DMS53 treated with DMSO at 0.1 percent for 48 hours (cell line): ENCODE results near the gene PTPN5.

Experiments
- DNase-seq: peaks from one replicate; lab custom pipeline; 2025; ENCODE audit not compliant: unreplicated experiment; lab: John Stamatoyannopoulos, UW

The PTPN5 gene

DNA sequence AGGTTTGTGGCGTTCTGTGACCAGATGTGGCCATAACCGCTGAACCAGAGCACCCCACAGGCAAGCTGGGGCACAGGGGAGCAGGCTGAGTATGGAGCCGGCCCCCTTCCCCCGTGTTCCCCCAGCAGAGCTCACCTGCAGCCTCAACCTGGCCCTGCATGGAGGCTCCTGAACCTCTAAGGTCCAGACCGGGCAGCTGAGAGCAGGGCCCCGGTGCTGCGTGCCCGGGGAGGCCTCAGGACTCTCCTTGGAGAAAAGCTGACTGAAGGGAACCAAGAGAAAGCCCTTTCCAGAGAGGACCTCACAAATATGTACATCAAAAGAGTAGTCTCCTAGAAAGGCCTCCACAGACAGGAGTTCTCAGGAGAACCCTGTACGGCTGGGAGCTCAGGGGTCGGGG, 48.2 kb downstream of the PTPN5 start:
- DNase-seq, result no peak

DNA sequence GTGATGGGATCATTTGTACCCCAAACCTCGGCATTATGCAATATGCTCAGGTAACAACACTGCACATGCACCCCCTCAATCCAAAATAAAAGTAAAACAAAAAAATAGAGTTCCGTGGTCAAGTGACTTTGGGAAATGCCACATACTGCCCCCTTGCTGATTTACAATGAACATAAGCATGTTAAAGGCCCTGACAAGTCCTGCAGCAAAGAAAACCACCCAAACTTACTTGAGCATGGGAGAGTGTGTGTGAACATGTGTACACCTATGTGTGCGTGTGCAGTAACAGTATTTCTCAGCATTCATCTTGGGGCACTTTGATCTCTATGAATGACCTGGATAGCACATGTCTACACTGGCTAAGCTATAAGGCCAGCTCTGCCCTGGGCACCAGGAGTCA, 49.8 kb downstream of the PTPN5 start:
- DNase-seq, result no peak

DNA sequence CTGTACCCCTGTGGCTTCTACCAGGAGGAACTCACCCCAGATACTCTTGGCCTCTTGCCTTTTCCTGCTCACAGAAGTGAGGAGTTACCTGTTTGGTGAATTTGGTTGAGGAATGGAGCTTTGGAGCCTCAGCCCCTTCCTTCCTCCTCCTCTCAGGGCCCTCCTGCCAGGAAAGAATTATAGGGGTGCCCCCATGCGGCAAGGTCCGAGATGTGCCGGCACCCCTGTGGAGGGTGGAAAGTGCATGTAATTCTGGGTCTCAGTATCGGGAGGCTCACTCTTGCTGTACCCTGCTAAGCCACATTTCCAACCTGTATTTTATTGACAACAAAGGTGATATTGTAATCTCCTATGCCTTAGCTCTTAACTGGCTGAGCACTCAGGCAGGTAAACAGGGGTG, 51.9 kb downstream of the PTPN5 start:
- no peak for DNase-seq

DNA sequence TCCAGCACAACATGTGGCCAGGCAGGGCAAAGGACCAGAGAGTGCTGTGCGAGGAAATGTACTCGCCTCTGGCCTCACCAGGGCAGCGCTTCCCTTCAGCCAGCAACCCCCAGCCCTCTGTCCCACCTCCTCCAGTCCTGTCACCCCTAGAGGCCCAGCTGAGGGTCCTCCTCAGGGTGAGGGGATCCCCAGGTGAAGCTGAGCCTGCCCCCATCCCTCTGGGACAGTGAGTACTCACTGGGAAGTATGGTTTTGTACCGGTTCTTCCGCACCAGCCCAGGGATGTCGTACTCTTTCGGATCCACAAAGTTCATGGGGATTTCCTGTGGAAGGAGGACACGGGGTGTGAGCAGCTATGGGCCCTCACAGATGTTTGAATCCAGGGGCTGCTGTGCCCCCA, 54.0 kb downstream of the PTPN5 start:
- DNase-seq, result no peak

DNA sequence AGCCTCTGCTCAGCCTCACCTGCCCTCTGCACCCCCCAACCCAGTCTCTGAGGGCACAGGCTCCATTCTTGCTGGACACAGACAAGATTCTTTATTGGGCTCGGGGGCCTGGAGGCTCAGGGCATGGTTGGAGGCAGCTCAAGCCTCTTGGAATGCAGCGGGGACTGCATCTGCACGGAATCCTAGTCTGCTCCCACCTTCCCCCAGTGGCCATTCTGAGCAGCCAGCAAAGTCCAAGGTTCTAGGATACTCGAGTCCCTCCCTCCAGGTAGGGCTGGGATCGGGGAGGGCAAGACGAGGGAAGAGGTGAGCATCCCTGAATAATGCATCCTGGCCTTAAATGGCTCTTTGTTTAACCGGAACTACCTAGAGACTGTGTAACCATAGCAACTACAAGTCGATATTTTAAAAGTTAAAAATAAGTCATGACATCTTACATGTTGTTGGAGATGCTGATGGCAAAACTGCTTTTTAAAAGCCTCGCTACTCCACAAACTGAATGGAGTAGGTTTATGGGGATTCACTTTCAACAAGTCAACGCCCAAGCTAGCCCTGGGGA, 54.9 kb downstream of the PTPN5 start:
- no peak for DNase-seq

DNA sequence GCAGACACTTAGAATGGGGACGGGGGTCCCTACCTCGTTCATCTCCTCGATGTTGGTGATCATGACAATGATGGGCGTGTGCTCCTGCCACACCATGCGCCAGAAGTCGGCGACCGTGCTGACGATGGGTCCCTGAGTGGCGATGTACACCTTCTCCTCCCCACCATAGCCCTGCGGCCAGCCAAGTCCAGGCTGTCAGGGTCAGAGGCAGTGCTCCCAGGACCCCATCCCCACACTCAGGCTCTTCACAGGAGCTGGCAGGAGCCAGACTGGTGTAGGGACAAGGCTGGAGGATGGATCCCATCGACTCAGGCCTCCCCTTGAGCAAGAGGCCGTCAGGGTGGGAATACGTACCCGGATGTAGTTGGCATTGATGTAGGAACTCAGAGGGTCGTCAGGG, 58.4 kb downstream of the PTPN5 start:
- DNase-seq, result no peak

DNA sequence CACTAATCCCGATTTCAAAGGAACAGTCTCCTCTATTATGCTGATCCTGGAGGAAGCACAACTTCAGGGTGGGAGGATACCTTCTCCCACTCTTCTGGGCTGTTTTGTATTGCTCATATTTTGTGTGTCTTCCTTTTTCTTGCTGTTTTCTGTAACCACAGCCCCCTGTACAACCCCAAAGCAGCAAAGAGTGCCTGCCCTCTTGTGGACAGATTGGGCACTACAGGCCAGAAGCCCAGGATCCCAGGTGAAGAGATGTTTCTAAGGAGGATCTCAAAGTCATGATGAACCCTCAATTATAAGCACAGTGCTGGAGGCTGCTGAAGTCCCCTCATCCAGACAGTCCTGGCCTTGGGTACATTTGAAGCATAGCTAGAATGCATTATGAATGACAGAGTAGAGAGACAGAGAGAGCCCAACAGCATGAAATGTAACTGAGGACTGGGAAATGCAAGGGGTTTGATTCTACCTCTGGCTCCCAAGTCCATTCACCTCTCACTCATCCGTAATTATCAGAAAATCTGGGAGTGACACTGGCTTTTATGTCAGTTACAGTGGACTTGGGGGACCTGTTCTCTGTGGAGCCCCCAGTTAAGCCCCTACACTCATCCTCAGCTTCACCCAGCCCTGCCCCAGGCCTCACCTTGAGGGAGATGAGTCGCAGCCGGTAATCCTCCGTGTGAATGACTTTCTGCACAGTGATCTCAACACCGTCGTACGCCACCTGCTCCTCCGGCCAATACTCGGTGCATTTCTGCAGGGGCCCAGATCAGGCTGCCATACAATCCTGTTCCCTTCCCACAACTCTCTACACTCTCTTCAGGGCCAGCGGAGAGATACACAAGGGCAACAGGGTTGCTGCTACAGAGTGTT, 59.4 kb downstream of the PTPN5 start:
- DNase-seq, result peak; percentile 55

DNA sequence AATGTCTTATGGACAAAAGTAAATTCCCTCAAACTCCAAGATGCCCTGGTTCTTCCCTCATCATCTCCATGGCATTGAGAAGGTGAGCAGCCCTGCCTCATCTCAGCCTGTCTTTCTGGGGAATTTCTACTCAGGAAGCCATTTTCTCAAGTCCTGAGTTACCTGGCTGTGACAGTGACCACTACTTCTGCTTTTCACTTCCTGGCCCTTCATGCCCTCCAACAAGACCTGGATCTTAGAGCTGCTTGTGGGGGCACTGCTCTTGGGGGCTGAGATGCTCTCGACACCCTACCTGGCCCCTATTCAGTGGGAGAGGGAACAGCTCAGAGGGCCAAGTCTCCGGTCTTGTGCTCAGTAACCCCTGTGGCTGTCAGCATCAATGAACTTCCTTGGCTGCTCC, 60.2 kb downstream of the PTPN5 start:
- no peak for DNase-seq

DNA sequence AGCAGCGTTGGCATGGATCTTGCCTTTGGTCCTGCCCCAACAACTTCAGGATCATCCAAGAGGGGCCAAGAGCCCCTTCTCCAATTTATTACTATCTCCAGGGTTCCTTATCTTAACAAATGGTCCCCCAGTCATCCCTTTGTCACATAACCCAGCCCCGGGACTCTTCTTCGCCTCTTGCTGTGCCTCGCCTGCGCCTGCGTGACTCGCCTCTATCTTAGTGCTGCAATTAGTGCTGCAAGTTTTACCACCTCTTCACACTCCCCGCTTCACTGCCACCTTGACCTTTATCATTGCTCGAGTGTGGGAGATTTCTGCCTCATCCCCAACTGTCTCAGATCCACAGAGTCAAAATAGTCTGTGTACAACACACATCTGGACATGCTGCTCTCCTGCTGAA, 61.6 kb downstream of the PTPN5 start:
- no peak for DNase-seq

DNA sequence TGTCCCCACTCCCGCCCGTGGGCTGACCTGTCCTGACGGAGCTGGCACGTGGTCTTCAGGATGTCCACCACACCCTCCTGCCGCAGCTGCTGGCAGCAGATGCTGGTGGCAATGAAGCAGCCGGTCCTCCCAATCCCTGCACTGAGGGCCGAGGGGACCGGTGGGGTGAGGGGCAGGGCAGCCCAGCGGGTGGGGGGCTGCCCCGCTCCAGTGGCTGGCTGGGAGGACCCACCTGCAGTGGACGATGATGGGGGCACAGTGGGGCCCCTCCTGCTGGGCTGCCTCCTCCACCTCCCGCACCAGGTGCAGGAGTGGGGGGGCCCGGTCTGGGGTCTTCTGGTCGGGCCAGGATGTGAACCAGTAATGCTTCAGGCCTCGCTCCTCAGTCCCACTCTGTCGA, 62.2 kb downstream of the PTPN5 start:
- DNase-seq, result no peak

DNA sequence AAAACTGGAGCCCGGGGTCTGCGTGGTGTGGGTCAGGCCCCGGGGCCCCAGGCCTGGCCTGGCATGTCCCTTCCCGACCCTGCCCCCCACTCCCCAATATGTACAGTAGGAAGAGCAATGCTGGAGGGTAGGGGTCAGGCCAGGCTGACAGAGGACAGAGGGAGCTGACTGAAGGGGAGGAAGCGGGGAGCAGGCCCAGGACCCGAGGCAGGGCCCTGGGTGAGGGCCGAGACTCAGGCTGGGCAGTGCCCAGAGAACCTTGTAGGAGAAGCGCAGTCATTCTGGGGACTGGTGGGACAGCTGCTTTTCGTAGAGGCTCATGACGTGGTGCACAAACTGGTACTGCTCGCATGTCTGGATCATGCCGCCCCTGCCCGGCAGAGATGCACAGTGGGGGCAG, 62.9 kb downstream of the PTPN5 start:
- DNase-seq, result no peak

DNA sequence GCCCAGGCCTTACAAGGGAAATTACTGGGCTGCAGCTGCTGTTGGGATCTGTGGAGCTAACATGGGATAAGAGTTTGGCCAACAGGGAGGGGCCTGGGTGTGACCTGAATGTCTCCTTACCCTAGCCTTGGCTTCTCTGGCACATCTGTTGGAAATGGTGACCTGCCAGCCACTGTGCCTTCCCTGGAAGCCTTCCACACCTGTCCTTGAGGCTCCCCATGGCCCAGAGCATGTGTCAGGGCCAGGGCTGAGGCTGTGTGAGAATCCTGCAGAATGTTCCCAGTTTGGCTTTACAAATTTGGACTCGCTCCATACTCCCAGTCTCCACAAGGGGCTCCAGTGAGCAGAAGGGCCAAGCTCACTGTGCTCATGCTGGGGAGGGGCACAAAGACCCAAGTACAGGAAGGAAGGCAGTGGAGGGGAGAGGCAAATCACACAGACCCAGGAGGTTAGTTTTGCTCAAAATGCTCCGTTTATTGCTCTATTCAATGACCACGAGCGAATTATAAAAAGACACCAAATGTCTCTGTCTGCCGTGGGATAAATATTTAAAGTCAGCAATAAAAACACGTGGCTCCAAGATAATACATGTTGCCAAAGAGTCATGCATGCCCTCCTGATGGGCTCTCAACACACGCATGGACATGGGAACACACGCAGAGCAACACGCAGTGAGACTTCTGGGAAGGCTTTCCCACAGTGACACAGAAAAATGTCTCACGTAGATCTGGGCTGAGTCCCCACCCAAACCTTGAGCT, 63.9 kb downstream of the PTPN5 start:
- DNase-seq, result peak; percentile 29

DNA sequence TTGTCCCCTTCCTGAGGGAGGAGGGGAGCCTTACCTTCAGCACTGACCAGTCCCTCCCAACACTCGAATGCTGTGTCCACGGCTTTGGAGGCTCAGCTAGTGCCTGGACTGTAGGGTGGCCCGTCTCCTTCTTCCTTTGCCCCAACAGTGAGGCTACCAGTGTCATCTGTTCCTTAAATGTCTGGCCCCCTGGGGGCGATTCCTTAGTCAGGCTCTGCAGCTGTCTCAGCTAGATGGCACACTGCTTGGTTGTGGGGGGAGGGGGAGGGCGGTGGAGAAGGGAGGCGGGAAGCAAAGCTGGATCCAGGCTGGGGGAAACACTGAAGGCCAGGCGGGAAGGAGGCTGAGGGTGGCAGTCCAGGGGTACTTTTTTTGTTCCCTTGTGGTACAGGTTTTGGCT, 65.6 kb downstream of the PTPN5 start, which contains the start of gene IGSF22:
Gene IGSF22 (minus strand): TSS at position 149 of the 400 bp plus-strand sequence. CDS start 1,952 bp downstream, outside the sequence.
- DNase-seq, result no peak

DNA sequence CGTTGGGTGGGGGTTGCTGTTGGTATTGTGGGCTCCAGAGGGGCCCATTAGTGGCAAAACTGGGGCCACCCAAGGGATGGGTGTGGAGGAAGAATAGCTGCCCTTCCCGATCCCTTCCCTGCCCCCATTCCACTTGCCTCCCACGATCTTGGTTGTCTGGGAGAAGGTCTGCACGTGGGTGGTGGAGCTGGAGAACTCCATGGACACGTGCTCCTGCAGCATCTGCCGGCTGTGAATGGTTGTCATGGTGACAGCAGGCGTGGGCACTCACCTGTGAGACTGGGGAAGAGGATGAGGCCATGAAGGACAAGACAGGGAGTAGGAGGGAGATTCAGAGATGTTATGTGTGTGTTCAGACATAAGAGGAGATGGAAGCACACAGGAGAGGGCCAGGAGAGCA, 67.6 kb downstream of the PTPN5 start:
- peak; percentile 77 for DNase-seq

DNA sequence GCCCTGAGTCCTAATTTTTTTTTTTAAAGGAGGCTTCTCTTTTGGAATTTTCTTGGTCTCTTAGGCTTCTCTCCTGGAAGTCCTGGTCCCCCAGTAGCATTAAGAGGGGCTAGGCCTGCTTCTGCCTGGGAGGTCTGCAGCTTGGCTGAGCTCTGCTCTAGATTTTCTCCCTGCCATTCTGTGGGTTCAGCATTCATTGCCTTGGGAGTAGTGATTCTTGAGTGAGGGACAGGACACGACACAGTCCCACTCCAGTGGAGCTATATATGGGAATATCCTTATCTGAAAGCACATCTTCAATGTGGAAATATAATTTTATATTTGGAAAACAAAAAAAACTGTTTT, 69.3 kb downstream of the PTPN5 start:
- DNase-seq, result no peak

DNA sequence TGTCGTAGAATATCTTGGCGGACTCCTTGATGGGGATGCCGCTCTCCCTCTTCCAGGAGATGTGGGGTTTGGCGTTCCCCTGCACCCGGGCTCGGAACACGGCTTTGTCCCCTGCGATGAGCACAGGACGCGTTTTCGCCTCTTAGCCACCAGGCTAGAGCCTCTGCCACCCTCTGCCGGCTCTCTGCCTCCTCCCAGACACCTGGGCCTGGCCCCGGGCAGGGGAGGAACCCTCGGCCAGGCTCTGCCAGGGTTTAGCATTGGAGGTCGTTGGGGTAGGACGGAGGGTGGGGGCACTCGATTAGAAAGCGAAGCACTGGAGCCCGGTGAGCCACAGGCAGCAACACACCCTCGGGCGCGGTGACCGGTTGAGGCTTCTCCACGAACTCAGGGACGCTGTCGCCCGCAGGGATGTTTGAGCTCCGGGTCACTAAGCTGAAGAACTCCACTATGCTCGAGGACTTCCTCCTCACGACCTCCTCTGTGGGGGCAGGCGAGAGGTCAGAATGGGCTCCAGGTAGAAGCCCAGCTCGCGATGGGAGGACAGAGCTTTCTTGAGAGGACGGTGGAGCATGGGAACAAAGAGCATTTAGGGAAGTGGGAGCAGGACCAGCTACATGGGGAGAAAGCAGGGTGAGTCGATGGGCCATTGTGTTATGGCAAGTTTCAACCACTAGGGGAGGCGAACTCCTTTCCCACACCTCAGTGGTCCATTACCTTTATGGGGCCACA, 69.9 kb downstream of the PTPN5 start:
- peak; percentile 71 for DNase-seq

DNA sequence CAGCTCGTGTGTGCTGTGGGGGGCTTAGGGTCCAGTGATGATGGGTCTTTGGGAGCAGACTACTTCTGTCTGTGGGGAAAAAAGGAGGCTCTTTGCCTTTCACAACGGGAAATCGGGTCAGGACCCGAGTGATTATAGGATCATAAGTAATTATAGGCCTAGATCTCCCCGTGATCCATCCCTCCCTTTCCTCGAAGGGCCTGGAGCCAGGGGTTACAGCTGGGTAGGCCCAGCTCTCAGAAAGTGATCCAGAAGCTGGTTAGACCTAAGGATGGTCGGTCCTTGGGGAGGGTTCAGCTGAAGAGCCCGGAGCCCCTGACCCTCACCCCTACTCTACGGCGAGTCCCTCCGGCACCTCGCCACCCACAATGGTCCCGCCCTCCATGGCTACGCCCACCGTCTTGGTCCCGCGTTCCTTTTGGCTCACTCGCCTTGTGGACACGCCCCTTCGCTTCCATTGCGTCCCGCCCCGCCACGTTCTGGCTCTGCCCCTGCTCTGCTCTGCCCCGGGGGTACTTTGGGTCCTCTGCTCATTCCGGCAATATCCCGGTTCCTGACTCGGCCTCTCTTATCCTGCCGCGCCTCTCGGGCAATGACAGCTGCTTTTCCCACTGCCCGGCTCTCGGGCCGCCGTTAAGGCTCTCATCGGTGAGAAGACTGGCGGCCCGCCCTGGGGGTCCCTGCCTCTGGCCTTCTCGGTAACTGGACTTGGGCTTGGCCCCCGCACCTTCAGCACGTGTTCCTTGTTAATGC, 70.6 kb downstream of the PTPN5 start:
- DNase-seq, result peak; percentile 67

DNA sequence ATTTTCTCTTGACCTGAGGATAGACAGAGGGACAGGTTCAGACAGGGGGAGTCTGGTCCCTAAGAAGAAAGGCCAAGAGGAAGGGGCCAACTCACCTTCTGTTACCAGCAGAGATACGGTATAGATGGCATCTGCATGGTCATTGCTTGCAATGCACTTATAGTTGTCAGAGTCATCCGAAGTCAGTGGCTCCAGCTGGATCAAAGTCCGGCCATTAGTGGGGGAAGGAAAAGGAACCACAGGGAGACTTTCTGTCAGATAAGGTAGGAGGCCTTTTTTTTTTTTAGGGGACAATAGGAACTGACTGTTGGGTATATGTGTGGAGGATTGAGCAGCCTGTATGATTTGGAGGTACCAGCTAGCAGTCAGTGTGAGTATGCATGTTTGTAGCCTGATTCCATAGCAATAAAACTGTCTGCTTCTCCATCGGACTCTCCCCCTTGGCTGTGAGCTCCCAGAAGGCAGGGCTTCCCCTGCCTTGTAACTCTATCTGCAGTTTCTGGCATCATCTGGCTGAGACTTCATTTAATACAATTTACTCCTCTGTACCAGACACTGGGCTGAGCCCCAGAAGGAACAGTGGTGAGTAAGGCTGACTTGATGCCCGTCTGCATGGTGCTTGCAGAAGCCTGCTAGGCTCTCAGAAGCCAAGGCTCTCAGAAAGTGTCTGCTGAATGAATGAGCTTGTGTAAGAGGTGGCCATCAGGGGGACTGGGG, 71.3 kb downstream of the PTPN5 start:
- no peak for DNase-seq

DNA sequence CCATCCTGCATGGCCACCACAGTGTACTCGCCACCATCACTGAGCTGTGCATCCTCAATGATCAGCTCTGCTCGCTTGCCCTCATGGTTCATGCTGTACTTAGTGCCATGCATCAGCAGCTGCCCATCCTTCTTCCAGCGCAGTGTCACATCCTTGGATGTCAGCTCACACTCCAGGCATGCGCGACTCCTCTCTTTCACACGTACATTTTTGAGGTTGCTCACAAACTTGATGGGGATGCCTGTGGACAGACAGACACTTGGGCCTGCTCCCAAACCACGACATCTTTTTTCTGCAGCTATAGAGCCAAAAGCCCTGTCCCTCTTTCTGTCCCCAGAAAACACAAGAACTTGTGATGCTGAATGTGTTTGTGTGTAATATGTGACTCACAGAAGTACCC, 76.1 kb downstream of the PTPN5 start:
- DNase-seq, result no peak

DNA sequence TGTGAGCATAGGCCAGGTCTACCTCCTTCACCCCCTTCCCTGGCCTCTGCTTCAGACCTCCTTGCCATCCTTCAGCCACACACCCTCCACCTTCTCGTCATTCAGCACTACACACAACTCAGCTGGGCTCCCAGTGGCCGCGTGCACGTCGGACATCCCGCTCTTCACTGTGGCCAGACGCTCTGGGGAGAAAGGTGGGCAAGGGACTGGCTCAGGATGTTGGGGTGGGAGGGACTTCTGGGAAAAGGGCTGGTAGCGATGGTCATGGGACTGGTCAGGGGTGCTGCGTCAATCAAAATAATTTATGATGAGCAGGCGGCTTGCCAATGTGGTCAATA, 77.2 kb downstream of the PTPN5 start:
- DNase-seq, result no peak
